Body of pancreas (tissue), 4 donors: ENCODE results near the gene PPHLN1. TPM values are rescaled to one million over a fixed set of nuclear protein-coding genes. Genes with fewer than 3 reads are reported as not detected.

Experiments used
- ATAC-seq: fragments of 150-250 bp; one replicate; pipeline ENCODE4 v1.9.1; 2016
- DNase-seq, 4 donors: peaks; one replicate each; pipeline ENCODE4 v3.0.0-alpha.2; 2019
- H3K27ac ChIP-seq, 4 donors: fragments of 200-600 bp; sonication (generic); 1 replicate in 3 of 4; 2 replicates in 1 of 4; pipeline versions ENCODE4 v1.5.1 to v1.6.1; 2016 to 2019; ENCODE audit warnings: mild to moderate bottlenecking in 1 of 4, mixed read lengths in 1 of 4, moderate library complexity in 1 of 4
- H3K27me3 ChIP-seq, 2 donors: fragments of 200-600 bp; sonication (generic); one replicate each; pipeline ENCODE4 v1.6.0; 2016; ENCODE audit warnings: mild to moderate bottlenecking in 1 of 2
- H3K36me3 ChIP-seq, 2 donors: fragments of 200-600 bp; sonication (generic); replicated peaks in 1 of 2; 2 replicates each; pipeline ENCODE4 v1.5.1; 2016; ENCODE audit warnings: low read depth in 2 of 2; ENCODE audit not compliant: insufficient read depth in 1 of 2
- H3K4me1 ChIP-seq: fragments of 200-600 bp; sonication (generic); one replicate; pipeline ENCODE4 v1.6.0; 2016
- H3K4me3 ChIP-seq, 2 donors: fragments of 200-600 bp; sonication (generic); 1 replicate in 1 of 2; 2 replicates in 1 of 2; pipeline ENCODE4 v1.5.1; 2016 to 2019
- H3K9me3 ChIP-seq, 3 donors: fragments of 200-600 bp; sonication (generic); 1 replicate in 2 of 3; 2 replicates in 1 of 3; pipeline ENCODE4 v1.5.1; 2016
- POLR2A ChIP-seq, 3 donors: fragments of 450-650 bp; IDR thresholded peaks; one replicate each; pipeline ENCODE4 v1.6.1; 2016; ENCODE audit warnings: antibody characterized with exemption in 3 of 3, mild to moderate bottlenecking in 2 of 3
- WGBS, 2 donors: methylation state at CpG; one replicate each; pipeline ENCODE4 v1.1.5; 2017; 5-methylcytosine and 5-hydroxymethylcytosine counted together
- intact Hi-C: fragments of 100-400 bp; cut with DNase I; formaldehyde crosslinking; loops from one replicate; pipeline ENCODE4 v1.15.1; 2023
- total RNA-seq, 2 donors: library from RNA; depleted of rRNA; stranded (reverse); fragments of >200 nt; gene quantifications; one replicate each; pipeline ENCODE4 v1.1.0, GENCODE V29; 2016
- TF ChIP-seq, protein P1 (sequence below), 7 experiments: fragments of 450-650 bp in 4 of 7; fragments of 200-600 bp in 3 of 7; sonication (generic) in 3 of 7; IDR thresholded peaks; one replicate each; pipeline ENCODE4 v1.5.1; 2016 to 2019; ENCODE audit warnings: antibody characterized with exemption in 7 of 7

The PPHLN1 gene
- total RNA-seq, 2 donors from 2014 or later = 20.8 to 30.1 TPM

DNA sequence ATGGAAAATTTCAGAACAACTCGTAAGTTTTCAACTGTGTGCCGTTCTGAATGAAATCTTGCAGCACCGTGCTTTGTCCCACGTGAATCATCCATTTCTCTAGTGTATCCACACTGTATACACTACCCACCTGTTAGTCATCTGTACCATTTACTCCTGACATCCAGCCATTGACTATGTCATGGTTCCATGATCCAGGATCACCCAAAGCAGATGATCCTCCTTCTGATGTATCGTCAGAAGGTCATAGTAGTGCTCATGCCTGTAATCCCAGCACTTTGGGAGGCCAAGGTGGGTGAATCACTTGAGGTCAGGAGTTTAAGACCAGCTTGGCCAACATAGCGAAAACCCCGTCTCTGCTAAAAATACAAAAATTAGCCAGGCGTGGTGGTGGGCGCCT lies 122.9 kb downstream of the PPHLN1 start:
- intact Hi-C loops = no loop called here
- Histone ChIP-seq H3K27ac (no peak overlapping the region), H3K27me3 (no peaks in the 10 kb centered on the region), H3K36me3 (no peaks in the 10 kb centered on the region), H3K9me3 (no peaks in the 10 kb centered on the region), H3K4me1 (peaks cover 5% of the 10 kb centered on the region), H3K4me3 (no peak overlapping the region)
- ATAC-seq (no peak), DNase-seq (no peak)
- TF ChIP-seq, protein P1, sequence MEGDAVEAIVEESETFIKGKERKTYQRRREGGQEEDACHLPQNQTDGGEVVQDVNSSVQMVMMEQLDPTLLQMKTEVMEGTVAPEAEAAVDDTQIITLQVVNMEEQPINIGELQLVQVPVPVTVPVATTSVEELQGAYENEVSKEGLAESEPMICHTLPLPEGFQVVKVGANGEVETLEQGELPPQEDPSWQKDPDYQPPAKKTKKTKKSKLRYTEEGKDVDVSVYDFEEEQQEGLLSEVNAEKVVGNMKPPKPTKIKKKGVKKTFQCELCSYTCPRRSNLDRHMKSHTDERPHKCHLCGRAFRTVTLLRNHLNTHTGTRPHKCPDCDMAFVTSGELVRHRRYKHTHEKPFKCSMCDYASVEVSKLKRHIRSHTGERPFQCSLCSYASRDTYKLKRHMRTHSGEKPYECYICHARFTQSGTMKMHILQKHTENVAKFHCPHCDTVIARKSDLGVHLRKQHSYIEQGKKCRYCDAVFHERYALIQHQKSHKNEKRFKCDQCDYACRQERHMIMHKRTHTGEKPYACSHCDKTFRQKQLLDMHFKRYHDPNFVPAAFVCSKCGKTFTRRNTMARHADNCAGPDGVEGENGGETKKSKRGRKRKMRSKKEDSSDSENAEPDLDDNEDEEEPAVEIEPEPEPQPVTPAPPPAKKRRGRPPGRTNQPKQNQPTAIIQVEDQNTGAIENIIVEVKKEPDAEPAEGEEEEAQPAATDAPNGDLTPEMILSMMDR (IDR thresholded peaks at IDR 0.05) = no peak
- no peak for TF ChIP-seq POLR2A (IDR thresholded peaks at IDR 0.05)
- 96 to 97% methylated on average over 9 of the region's 9 CpGs for WGBS, 2 donors

DNA sequence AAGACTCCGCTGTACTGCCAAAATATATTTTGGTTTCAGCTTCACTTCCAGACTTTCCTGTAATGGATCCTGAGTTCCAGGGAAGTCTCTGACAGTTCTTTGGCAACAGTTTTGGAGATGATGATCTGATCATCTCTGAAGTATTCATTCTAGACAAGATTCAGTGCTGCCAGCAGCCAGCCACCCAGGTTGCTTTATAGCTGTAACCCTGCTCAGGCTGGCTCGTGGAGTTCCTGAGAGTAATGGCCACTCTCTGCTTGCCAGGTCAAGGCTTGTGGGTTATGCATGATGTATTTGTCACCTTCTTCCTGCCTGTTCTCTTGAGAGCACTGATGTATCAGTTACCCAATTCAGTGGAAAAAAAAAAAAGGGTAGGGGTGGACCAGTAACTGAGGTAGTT lies 124.3 kb downstream of the PPHLN1 start:
- ATAC-seq (no peak), DNase-seq (no peak)
- intact Hi-C loops = no loop called here
- Histone ChIP-seq H3K4me3 (no peak overlapping the region), H3K36me3 (no peaks in the 10 kb centered on the region), H3K27me3 (no peaks in the 10 kb centered on the region), H3K9me3 (no peaks in the 10 kb centered on the region), H3K27ac (no peak overlapping the region), H3K4me1 (peaks cover 5% of the 10 kb centered on the region)
- 65 to 91% methylated on average over 2 of the region's 2 CpGs for WGBS, 2 donors
- TF ChIP-seq, protein P1 (IDR thresholded peaks at IDR 0.05) = no peak
- TF ChIP-seq POLR2A (IDR thresholded peaks at IDR 0.05) = no peak

DNA sequence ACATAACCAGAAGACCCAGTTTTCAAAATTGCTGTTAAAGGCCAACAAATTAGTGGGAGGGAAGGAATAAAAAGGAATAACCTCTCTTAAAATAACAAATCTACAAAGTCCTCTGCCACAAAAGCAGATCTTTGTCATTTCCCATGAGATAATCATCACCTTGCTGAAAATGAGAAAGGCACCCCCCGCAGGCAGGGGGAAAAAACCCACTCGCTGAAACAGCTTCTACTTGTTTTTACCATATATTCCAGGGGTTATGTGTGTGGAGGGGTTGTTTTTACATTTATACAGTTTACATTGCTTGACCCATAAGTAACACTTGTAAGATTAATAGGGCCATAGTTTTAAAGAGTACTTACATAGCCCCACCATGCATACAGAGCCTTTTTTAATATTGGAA lies 132.6 kb downstream of the PPHLN1 start:
- intact Hi-C loops = no loop called here
- no peaks in the 10 kb centered on the region for H3K36me3 ChIP-seq
- TF ChIP-seq, protein P1 (IDR thresholded peaks at IDR 0.05) = no peak
- TF ChIP-seq POLR2A (IDR thresholded peaks at IDR 0.05) = no peak

DNA sequence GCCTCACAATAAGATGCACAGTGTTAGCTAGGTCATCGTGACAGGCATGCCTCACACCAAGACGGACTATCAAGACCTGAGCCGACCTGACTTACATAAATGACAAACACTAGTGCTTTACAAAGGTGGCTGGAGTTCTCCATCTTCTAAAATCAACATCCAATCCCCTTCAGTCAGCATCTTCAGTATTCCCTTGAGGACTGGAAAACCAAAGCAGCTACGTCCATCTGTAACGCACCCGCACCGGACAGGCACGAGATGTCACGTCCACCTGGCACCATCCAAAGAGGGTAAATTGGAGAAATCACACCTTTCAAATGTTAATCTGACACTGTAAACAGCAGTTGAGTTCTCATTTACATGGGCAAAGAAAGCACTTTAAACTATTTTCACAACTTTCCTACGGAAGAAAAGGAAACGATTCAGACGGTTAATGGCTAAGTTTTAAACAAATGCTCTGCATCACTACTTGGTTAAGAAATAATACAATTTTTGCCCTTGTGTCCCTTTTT lies 133.4 kb downstream of the PPHLN1 start:
- no peak for DNase-seq
- Histone ChIP-seq H3K36me3 (no peaks in the 10 kb centered on the region), H3K4me3 (no peak overlapping the region), H3K9me3 (no peaks in the 10 kb centered on the region), H3K4me1 (peaks cover 5% of the 10 kb centered on the region), H3K27ac (no peak overlapping the region), H3K27me3 (no peaks in the 10 kb centered on the region)
- no peak for ATAC-seq
- WGBS, 2 donors = 89 to 90% methylated on average over 12 of the region's 12 CpGs
- intact Hi-C loops = no loop called here
- TF ChIP-seq, protein P1 (IDR thresholded peaks at IDR 0.05) = no peak
- no peak for TF ChIP-seq POLR2A (IDR thresholded peaks at IDR 0.05)

More for the DNA sequence above, 132.6 kb downstream of the PPHLN1 start:
- WGBS, 2 donors = 83 to 94% methylated on average over 2 of the region's 2 CpGs
- Histone ChIP-seq H3K4me3 (no peak overlapping the region), H3K27me3 (no peaks in the 10 kb centered on the region), H3K4me1 (peaks cover 5% of the 10 kb centered on the region), H3K27ac (no peak overlapping the region), H3K9me3 (no peaks in the 10 kb centered on the region)
- ATAC-seq (no peak), DNase-seq (no peak)

DNA sequence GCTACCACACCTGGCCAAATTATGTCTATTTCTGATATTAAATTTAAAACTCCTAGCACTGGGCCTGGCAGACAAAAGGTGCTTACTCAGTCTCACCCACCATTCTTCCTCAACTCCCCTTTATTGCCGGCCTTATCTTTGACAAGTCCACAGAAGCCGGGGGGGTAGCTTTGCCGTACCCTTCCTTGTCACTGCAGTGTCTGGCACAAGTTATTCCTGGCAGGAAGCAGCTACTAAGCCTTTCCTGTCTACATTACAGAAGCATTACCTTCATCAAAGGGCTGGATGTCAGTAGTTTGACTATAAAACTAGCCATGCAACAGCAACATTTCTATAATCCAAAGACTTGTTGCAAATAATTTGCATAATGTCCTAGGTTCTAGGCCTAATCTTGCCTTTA lies 136.5 kb downstream of the PPHLN1 start:
- Histone ChIP-seq H3K27me3 (no peaks in the 10 kb centered on the region), H3K4me3 (no peak overlapping the region), H3K4me1 (peaks cover 5% of the 10 kb centered on the region), H3K9me3 (no peaks in the 10 kb centered on the region), H3K36me3 (peaks cover 0 to 4% of the 10 kb centered on the region in 2 donors), H3K27ac (no peak overlapping the region)
- no peak for DNase-seq
- no peak for ATAC-seq
- intact Hi-C loops = no loop called here
- WGBS, 2 donors = 47 to 61% methylated on average over 3 of the region's 3 CpGs
- TF ChIP-seq, protein P1 (IDR thresholded peaks at IDR 0.05) = no peak
- TF ChIP-seq POLR2A (IDR thresholded peaks at IDR 0.05) = no peak
